ENCODE data around the gene PSMD2. TPM values are rescaled to one million over a fixed set of nuclear protein-coding genes. Genes with fewer than 3 reads are reported as not detected.

The PSMD2 gene
- total RNA-seq, 2 donors from 2014 or later: 75.0 to 83.7 TPM

DNA sequence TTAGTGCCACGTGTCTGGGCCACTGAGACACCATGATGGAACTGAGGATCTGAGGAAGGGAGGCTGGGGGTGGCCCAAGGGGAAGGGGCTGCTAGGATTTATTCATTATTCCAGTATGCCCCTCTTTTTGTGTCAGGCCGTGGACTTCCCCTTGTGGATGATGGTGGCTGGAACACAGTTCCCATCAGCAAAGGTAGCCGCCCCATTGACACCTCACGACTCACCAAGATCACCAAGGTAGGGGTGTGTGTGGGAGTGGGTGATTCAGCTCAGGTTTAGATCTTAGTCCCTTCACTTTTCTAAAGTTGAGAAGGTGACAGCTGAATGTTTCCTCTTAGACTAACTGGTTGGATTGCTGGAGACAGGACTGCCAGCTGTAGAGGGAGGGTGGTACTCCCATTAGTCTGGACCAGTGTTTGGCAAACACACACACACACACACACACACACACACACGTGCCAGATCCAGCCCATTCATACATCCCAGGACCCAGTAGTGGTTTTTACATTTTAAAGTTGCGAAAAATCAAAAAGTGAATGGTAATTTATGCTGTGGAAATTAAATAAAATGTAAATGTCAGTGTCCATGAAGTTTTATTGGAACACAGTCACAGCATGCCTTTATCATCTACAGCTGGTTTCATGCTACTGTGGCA is 26.8 kb downstream of the PSMD2 start:
- H3K4me1 ChIP-seq: peaks cover 18% of the 10 kb centered on the region
- no peak overlapping the region for H3K4me3 ChIP-seq
- intact Hi-C loops (cut with DNase I): no loop called here
- no peaks in the 10 kb centered on the region for H3K9me3 ChIP-seq
- TF ChIP-seq POLR2A (IDR thresholded peaks at IDR 0.05): no peak
- TF ChIP-seq, protein P1, sequence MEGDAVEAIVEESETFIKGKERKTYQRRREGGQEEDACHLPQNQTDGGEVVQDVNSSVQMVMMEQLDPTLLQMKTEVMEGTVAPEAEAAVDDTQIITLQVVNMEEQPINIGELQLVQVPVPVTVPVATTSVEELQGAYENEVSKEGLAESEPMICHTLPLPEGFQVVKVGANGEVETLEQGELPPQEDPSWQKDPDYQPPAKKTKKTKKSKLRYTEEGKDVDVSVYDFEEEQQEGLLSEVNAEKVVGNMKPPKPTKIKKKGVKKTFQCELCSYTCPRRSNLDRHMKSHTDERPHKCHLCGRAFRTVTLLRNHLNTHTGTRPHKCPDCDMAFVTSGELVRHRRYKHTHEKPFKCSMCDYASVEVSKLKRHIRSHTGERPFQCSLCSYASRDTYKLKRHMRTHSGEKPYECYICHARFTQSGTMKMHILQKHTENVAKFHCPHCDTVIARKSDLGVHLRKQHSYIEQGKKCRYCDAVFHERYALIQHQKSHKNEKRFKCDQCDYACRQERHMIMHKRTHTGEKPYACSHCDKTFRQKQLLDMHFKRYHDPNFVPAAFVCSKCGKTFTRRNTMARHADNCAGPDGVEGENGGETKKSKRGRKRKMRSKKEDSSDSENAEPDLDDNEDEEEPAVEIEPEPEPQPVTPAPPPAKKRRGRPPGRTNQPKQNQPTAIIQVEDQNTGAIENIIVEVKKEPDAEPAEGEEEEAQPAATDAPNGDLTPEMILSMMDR (IDR thresholded peaks at IDR 0.05): no peak
- no peak overlapping the region for H3K27ac ChIP-seq
- H3K36me3 ChIP-seq (replicated peaks in 1 of 2; ENCODE audit: insufficient read depth in 1 of 2, low read depth in 2 of 2): peaks cover 69 to 90% of the 10 kb centered on the region in 2 donors
- 77 to 80% methylated on average over 6 of the region's 6 CpGs for WGBS, 2 donors
- no peaks in the 10 kb centered on the region for H3K27me3 ChIP-seq
- no peak for DNase-seq
- no peak for ATAC-seq

DNA sequence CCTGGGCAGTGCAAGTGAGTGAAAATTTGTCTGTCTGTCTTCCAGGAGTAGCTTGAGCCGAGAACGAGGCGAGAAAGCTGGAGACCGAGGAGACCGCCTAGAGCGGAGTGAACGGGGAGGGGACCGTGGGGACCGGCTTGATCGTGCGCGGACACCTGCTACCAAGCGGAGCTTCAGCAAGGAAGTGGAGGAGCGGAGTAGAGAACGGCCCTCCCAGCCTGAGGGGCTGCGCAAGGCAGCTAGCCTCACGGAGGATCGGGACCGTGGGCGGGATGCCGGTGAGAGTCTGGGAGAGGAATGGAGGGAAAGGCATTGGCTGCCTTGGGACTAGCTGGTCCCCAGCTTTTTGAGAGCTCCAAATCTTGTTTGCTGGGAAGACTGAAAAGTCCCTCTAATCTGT is 28.1 kb downstream of the PSMD2 start:
- ATAC-seq: no peak
- WGBS, 2 donors: 89 to 93% methylated on average over 21 of the region's 21 CpGs
- TF ChIP-seq, protein P1 (IDR thresholded peaks at IDR 0.05): no peak
- TF ChIP-seq POLR2A (IDR thresholded peaks at IDR 0.05): no peak

DNA sequence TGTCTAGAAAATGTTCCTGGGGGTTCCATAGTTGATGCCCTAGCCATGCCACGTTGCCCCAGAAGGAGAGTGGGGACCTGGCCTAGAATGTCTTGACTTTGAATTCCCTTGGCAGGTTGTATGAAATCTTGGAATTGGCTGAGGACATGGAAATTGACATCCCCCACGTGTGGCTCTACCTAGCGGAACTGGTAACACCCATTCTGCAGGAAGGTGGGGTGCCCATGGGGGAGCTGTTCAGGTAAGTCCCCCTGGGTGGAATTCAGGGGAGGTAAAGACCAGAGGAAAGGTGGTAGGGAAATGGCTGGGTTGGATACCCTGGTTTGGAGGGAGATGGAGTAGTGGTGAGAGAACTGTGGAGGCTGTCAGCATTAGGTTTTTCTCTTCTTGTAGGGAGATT is 29.5 kb downstream of the PSMD2 start:
- no peaks in the 10 kb centered on the region for H3K27me3 ChIP-seq
- no peak overlapping the region for H3K4me3 ChIP-seq
- intact Hi-C loops (cut with DNase I): no loop called here
- ATAC-seq (no peak), DNase-seq (no peak)
- H3K36me3 ChIP-seq (replicated peaks in 1 of 2; ENCODE audit: insufficient read depth in 1 of 2, low read depth in 2 of 2): peaks cover 65 to 86% of the 10 kb centered on the region in 2 donors
- 43 to 59% methylated on average over 3 of the region's 3 CpGs for WGBS, 2 donors
- no peak overlapping the region for H3K27ac ChIP-seq
- H3K4me1 ChIP-seq: no peaks in the 10 kb centered on the region
- no peaks in the 10 kb centered on the region for H3K9me3 ChIP-seq
- TF ChIP-seq, protein P1 (IDR thresholded peaks at IDR 0.05): no peak
- no peak for TF ChIP-seq POLR2A (IDR thresholded peaks at IDR 0.05)

More for the DNA sequence above, 28.1 kb downstream of the PSMD2 start:
- peaks cover 4% of the 10 kb centered on the region for H3K4me1 ChIP-seq
- no peak overlapping the region for H3K4me3 ChIP-seq
- DNase-seq: no peak
- intact Hi-C loops (cut with DNase I): no loop called here
- H3K27me3 ChIP-seq: no peaks in the 10 kb centered on the region
- H3K27ac ChIP-seq: no peak overlapping the region
- H3K9me3 ChIP-seq: no peaks in the 10 kb centered on the region
- peaks cover 72 to 90% of the 10 kb centered on the region in 2 donors for H3K36me3 ChIP-seq (replicated peaks in 1 of 2; ENCODE audit: insufficient read depth in 1 of 2, low read depth in 2 of 2)

DNA sequence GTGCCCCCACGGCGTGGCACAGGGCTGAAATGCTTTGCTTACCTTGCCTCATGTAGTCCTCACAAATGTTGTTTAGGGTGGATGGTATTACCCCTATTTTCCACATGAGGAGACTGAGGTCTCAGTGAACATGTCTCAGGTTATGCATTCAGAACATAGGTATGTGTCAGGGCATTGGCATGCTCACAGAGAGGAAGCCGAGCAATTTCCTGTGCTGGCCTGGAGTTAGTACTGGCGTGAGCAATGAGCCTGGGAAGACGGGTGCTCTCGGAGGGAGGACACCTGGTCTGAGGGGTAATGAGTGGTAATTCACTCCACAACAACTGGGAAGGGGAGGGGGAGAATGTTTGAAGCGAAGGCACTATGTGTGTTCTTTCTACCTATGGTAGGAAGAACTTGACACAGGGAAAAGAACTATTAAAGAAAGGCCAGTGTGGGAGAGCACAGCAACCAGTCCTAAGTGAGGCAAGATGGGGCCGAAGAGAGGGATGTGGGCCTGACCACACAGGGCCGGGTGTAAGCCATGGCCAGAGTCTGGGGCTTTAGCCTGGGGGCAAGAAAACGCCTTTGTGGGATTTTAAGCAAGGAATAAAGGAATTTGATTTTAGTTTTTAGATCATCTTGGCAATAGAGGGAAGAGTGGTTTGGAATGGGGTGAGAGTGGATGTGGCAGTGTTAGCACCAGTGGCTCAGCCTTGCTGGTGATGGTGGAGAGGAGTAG is 33.5 kb downstream of the PSMD2 start:
- no peak for TF ChIP-seq POLR2A (IDR thresholded peaks at IDR 0.05)
- TF ChIP-seq, protein P1 (IDR thresholded peaks at IDR 0.05): no peak
- intact Hi-C loops (cut with DNase I): no loop called here
- Histone ChIP-seq H3K27ac (peak overlapping the region in 2 of 4 donors; percentile 27 to 29), H3K27me3 (no peaks in the 10 kb centered on the region), H3K9me3 (no peaks in the 10 kb centered on the region), H3K36me3 (replicated peaks in 1 of 2; ENCODE audit: insufficient read depth in 1 of 2, low read depth in 2 of 2) (peaks cover 33 to 59% of the 10 kb centered on the region in 2 donors), H3K4me3 (no peak overlapping the region), H3K4me1 (peaks cover 17% of the 10 kb centered on the region)
- ATAC-seq (no peak), DNase-seq (no peak)
- WGBS, 2 donors: 71 to 79% methylated on average over 10 of the region's 10 CpGs
